A172 (cell line): Measurements from ENCODE around the gene COL4A3. TPM values are rescaled to one million over a fixed set of nuclear protein-coding genes. Genes with fewer than 3 reads are reported as not detected.

ENCODE experiments used
- DNase-seq: peaks from one replicate; pipeline ENCODE4 v3.0.0-alpha.2; 2015; ENCODE audit warnings: low spot score
- total RNA-seq: library from RNA; depleted of rRNA; stranded (reverse); fragments of >200 nt; shearing (Covaris generic); gene quantifications from 2 replicates; pipeline ENCODE4 v1.2.3, GENCODE V29; 2014; rRNA removed

The COL4A3 gene
- total RNA-seq, 1 experiment from 2014 or later, result not detected

DNA sequence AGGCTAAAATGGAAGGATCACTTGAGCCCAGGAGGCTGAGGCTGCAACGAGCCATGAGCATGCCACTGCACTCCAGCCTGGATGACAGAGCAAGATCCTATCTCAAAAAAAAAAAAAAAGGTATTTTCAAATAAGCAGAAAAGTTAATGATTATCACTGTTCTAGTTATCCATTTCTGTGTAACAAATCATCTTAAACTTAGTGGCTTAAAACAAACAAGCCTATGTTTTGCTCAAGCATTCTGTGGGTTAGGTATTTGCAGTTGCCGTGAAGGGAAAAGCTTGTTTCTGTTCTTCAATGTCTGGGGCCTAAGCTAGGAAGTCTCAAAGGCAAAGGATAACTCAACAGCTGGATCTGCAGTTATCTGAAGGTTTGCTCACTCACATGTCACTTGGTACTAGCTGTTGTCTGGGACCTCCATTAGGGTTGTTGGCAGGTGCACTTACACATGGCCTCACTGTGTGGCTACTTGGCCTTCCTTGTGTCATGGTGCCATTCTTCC, 174.7 kb downstream of the COL4A3 start:
- no peak for DNase-seq

DNA sequence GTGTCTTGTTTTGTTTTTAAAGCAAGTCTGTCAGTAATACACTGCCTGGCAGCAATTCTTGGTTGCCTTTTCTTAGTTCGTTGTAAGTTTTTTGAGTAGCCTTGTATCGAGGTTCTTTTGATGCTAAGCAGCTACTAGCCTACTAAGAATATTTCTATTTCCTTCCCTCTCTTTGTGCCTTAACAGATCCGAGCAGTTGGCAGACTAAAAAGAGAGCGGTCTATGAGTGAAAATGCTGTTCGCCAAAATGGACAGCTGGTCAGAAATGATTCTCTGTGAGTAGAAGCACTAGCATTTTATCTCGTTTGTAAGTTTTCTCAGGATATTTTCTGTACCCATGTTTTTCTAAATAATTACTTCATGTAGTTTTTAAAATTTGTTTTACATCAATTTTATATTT, 175.7 kb downstream of the COL4A3 start:
- DNase-seq, result no peak

DNA sequence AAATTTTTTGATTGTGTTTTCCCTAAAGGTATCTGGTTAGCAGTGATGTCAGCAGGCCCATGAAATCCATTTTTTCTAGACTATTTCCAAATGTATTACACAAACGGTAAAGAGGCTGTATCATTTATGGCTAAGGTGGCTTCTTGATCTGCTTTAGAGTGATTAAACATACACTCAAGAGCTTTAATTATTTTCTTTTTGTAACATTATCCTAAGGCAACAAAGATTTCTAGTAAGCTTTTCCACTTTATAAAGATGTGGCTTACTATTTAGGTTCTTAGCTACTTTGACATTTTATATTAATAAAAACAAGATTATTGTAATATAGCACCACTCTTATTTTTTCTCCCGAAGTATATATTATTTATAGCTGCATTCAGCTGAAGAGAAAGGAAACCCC, 177.1 kb downstream of the COL4A3 start:
- no peak for DNase-seq

DNA sequence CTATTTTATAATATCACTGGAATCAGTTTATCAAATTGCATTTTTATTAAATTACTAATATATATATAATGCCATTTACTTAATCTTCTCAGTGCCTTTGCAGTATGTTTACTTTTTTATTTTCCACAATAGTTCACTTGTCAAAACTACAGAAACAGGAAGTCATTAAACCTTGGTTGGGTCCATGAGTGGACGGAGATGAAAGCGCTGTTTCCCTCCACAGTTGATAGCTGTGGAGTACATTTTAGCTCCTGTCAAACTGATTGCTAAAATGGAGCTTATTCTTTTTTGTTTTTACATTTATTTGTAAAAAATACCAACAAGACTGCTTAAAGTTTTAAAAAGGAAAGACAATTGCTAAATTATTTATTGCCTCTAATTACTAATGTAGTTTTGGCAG, 179.8 kb downstream of the COL4A3 start:
- DNase-seq, result no peak

DNA sequence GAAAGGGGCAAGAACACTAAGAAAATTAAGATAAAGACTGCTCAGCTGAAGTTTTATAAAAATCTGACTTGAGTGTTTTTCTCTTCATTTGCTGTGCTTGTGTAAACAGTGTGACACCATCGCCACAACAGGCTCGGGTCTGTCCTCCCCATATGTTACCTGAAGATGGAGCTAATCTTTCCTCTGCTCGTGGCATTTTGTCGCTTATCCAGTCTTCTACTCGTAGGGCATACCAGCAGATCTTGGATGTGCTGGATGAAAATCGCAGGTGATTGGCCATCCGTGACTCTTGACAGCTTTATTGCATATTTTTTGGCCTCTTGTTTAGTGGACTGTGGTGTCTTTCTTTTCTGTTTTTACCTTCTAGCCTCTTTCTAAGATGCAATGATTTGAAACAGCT, 182.7 kb downstream of the COL4A3 start:
- DNase-seq, result no peak

DNA sequence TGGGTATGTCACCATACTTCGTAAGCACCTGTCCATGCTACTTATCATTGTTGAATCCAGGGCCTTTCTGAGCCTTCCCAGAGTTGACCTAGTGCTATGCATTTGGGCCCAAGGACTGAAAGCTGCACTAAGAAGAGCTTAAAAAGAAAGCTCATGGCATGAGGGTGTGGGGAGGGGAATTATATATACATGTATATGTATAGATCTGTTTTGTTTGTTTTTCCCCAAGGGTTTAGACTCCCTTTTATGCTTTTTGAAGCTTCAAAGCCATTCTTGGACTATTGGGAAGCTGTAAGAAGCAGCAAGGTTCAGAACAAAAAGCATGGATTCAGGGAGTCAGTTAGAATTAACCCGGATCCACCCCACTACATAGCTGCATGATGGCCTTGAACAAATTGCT, 183.9 kb downstream of the COL4A3 start:
- DNase-seq, result no peak

DNA sequence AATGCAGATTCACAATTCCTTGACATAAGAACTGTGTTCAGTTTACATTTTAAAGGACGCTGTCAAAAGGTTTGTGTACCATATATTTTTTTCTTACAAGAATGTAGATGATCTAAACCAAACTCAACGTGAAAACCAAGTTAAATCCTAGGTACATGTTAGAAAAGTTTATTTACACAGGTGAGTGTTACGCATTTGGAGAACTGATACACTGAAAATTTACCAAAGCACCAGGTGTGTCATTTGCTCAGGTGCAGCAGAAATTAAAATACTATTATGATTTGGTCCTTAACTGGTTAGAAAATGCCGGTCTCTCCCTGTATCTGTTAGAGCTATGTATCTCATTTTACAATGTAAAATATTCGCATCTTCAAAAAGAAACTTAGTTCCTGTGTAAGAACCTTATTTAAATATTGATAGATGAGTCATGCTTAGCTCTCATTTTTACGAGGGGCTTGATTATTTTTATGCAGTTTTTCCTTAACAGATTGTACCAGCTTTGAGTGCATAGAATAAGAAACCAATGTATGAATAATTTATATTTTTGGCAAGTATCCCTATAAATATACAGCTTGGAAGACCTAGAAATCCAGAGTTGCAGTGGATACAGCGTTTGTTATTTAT, 185.7 kb downstream of the COL4A3 start:
- DNase-seq, result no peak

DNA sequence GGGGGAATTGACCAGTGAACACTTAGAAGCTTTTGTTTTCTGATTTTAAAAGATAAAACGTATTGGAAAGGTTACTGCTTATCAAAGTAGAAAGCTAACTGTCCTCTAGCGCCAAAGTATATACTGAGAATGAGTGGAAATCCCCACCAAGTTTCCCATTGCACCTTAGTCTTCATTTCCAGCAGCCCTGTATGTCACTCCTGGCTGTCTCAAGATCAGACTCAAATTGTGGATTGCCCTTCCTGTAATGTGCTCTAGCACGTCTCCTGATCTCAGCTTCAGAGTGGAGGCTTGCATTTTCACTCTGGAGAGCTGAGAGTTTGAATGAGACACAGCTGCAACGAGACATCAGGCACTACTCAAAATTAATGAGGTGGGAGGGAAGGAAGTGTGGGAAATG, 187.2 kb downstream of the COL4A3 start:
- no peak for DNase-seq

DNA sequence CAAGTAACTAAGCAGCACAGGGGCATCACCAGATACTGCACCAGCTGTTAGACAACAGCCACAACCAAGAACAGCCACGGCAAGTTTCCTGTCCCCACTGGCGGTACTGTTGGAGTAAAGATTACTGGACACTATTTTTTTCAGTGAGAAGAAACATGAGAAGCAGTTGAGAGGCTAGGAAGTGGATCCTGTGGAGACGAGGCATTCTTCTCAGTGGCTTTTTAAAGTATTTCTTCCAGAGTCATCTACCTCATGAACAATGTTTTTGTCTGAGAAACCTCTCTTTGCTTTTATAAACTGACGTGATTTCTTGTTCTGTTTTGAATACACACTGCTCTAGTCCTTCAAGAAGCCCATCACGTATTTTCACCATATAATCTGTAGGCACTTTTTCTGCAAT, 195.9 kb downstream of the COL4A3 start:
- no peak for DNase-seq

DNA sequence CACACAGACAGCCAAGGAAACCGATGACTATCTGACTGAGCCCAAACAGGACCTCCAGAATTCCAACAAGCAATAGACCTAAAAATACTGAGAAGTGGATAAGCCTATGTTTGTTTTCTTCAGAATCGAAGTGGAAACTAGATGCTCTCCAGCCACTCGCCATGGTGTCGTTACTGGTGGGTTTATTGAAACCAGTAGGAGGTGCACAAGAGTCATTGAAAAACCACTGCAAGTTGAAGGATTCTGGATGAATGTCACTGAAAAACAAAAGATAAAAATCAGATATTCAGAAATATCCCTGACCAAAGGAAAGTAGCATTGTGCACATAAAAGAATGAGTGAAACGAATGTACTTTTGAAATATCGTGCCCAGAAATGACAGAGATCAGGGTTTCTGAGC, 199.3 kb downstream of the COL4A3 start:
- no peak for DNase-seq

Other genes starting within 250 kb of the COL4A3 start
- gene COL4A4, start 419 bp upstream of the COL4A3 start, total RNA-seq, result 0.38 and 0.41 TPM in 2 replicates
- gene MFF, start 160.6 kb downstream of the COL4A3 start, total RNA-seq, result 165 and 192 TPM in 2 replicates
- gene TM4SF20, start 214.7 kb downstream of the COL4A3 start, total RNA-seq, result not detected in 2 replicates
- not detected in 2 replicates for gene SCYGR1, start 223.3 kb downstream of the COL4A3 start, total RNA-seq